ENCODE results near the gene EDDM13.

EDDM13 gene

GRCh38 chr19:56348289-56348877 is 75.8 kb downstream of the EDDM13 start:
- no peak for DNase-seq (ENCODE audit: insufficient read length, low spot score)
- TF ChIP-seq TAF1 (IDR thresholded peaks at IDR 0.05; ENCODE audit: low read depth, low read length) (no peak), PAX5 (IDR thresholded peaks at IDR 0.05; ENCODE audit: insufficient read depth, low read length, severe bottlenecking) (no peak), SPI1 (IDR thresholded peaks at IDR 0.05; ENCODE audit: low read depth, low read length) (no peak), POLR2A (IDR thresholded peaks at IDR 0.05; ENCODE audit: low read depth, low read length) (no peak), POLR2AphosphoS5 (IDR thresholded peaks at IDR 0.05; ENCODE audit: low read depth, low read length) (no peak), POU2F2 (IDR thresholded peaks at IDR 0.05; ENCODE audit: low read depth, low read length) (no peak)
- peak; percentile 62 for FAIRE-seq

GRCh38 chr19:56350416-56351045 is 78.0 kb downstream of the EDDM13 start:
- TF ChIP-seq POU2F2 (IDR thresholded peaks at IDR 0.05; ENCODE audit: low read depth, low read length): no peak
- DNase-seq (ENCODE audit: insufficient read length, low spot score): no peak
- peak; percentile 65 for FAIRE-seq

GRCh38 chr19:56351208-56351607 is 78.7 kb downstream of the EDDM13 start:
- TF ChIP-seq PAX5 (IDR thresholded peaks at IDR 0.05; ENCODE audit: insufficient read depth, low read length, severe bottlenecking) (no peak), SPI1 (IDR thresholded peaks at IDR 0.05; ENCODE audit: low read depth, low read length) (no peak), POLR2AphosphoS5 (IDR thresholded peaks at IDR 0.05; ENCODE audit: low read depth, low read length) (no peak), POLR2A (IDR thresholded peaks at IDR 0.05; ENCODE audit: low read depth, low read length) (no peak), POU2F2 (IDR thresholded peaks at IDR 0.05; ENCODE audit: low read depth, low read length) (no peak), TAF1 (IDR thresholded peaks at IDR 0.05; ENCODE audit: low read depth, low read length) (no peak)
- FAIRE-seq: no peak
- DNase-seq (ENCODE audit: insufficient read length, low spot score): no peak

GRCh38 chr19:56355517-56355916 is 83.0 kb downstream of the EDDM13 start:
- FAIRE-seq (no peak), DNase-seq (ENCODE audit: insufficient read length, low spot score) (no peak)
- no peak for TF ChIP-seq POLR2AphosphoS5 (IDR thresholded peaks at IDR 0.05; ENCODE audit: low read depth, low read length)
- no peak for TF ChIP-seq PAX5 (IDR thresholded peaks at IDR 0.05; ENCODE audit: insufficient read depth, low read length, severe bottlenecking)
- TF ChIP-seq SPI1 (IDR thresholded peaks at IDR 0.05; ENCODE audit: low read depth, low read length): no peak
- TF ChIP-seq POU2F2 (IDR thresholded peaks at IDR 0.05; ENCODE audit: low read depth, low read length): no peak
- TF ChIP-seq TAF1 (IDR thresholded peaks at IDR 0.05; ENCODE audit: low read depth, low read length): no peak
- TF ChIP-seq POLR2A (IDR thresholded peaks at IDR 0.05; ENCODE audit: low read depth, low read length): no peak

- FAIRE-seq: no peak
- DNase-seq (ENCODE audit: insufficient read length, low spot score): no peak
- TF ChIP-seq POU2F2 (IDR thresholded peaks at IDR 0.05; ENCODE audit: low read depth, low read length) (no peak), SPI1 (IDR thresholded peaks at IDR 0.05; ENCODE audit: low read depth, low read length) (no peak), TAF1 (IDR thresholded peaks at IDR 0.05; ENCODE audit: low read depth, low read length) (no peak), PAX5 (IDR thresholded peaks at IDR 0.05; ENCODE audit: insufficient read depth, low read length, severe bottlenecking) (no peak), POLR2A (IDR thresholded peaks at IDR 0.05; ENCODE audit: low read depth, low read length) (no peak)
Observed at GRCh38 chr19:56356944-56357343, 84.4 kb downstream of the EDDM13 start.

Data from GM12891 (cell line).